ENCODE results near the gene ABCC3.

The ABCC3 gene

DNA sequence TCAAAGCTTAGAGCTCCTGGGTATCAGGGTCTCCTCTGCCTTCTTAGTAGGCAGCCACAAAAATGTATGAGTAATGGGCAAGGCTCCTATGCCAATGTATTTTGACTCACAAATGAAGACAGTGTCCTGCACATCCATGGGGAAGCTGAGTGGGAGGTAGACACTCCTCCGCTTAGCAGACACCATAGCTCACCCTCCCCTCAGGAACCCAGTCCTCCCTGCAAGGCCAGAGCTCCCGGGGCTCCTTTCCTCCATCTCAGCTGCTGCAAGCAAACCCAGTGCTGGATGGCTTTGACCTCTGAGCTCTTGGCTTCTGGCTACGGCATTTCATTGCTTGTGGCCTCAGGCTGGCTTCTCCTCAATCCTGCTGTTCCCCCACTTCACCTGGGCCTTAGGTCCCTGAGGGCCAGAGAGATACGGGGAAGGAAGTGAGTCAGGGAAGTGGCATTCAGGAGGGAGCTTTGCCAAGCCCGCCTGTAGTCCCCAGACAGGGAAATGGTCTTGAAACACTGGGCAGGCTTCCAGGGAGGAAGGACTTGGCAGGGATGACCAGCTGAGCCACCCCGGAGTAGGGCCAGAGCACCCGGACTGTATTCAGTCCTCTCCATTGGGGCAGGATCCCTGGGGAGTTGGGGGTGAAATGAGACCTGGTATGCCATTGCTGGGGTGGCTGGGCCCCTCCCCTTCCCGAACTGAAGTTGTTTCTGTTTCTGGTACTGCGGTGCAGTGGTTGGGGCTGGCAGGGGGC, 4.5 kb downstream of the ABCC3 start:
- DNase-seq (ENCODE audit: extremely low spot score, insufficient read length, low read depth) (no peak), FAIRE-seq (no peak)

DNA sequence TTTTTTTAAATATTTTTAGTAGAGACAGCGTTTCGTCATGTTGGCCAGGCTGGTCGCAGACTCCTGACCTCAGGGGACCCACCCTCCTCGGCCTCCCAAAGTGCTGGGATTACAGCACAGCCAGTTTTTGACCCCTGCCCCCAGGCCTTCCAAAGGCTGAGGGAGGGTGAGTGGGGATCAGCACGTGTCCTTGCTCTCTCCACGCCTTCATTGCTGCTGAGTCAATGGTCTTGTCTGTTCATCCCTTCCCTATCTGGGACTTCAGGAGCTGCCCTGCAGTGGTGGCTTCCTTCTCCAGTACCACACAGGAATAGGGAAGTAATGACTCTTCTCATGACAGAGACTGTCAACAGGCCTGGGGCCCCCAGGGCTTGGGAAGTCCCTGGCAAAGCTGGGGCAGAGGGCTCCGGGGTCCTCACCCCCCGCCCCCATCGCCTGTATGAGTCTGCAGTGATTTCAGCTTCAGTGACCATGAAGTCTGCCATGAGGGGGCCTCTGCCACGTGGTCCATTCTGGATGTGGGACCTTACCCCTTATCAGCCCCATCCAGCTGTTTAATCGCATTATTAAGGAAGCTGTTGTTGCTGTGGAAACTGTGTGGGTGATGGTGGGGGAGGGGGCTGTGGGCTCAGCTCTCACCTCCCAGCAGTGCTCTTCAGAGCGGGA, 6.1 kb downstream of the ABCC3 start:
- FAIRE-seq, result no peak

GRCh38 chr17:50641357-50641756, 6.7 kb downstream of the ABCC3 start:
- no peak for DNase-seq (ENCODE audit: extremely low spot score, insufficient read length, low read depth)
- no peak for FAIRE-seq

More for the DNA sequence above, 6.1 kb downstream of the ABCC3 start:
- DNase-seq (ENCODE audit: extremely low spot score, insufficient read length, low read depth), result no peak

DNA sequence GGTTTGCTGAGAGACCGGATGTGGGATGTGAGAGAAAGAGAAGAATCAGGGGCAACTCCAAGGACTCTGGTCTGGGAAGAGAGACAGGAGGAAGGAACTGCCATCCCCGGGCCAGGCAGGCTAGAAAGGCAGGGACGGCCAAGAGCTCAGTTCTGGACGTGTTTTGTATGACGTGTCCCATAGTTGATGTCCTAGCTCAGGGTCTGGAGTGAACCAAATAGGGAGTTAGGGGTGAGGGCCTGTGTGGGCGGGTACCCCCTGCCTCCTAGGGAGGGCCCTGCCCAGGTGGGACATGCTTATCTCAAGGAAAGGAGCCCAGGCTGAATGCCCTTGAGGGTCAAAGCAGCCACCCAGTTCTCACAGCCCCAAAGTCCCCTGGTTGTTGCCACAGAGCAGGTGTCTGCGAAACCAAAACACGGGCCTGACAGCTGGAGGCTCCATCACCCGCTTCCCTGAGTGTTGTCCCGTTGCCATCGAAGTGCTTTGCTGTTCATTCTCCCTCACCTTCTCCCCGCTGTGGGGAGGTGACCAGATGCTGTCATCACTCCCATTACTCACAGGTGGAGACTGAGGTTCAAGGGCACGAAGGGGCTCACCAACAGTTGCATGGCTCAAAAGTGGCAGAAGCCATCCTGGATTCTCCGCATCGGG, 7.5 kb downstream of the ABCC3 start:
- DNase-seq (ENCODE audit: extremely low spot score, insufficient read length, low read depth) (no peak), FAIRE-seq (no peak)

- FAIRE-seq (no peak), DNase-seq (ENCODE audit: extremely low spot score, insufficient read length, low read depth) (no peak)
Observed at GRCh38 chr17:50642722-50643656, 8.3 kb downstream of the ABCC3 start.

- FAIRE-seq, result no peak
- no peak for DNase-seq (ENCODE audit: extremely low spot score, insufficient read length, low read depth)
Observed at GRCh38 chr17:50645748-50646682, 11.3 kb downstream of the ABCC3 start.

GRCh38 chr17:50647187-50647586, 12.5 kb downstream of the ABCC3 start:
- FAIRE-seq (no peak), DNase-seq (ENCODE audit: extremely low spot score, insufficient read length, low read depth) (no peak)

GRCh38 chr17:50649042-50649908, 14.6 kb downstream of the ABCC3 start:
- no peak for DNase-seq (ENCODE audit: extremely low spot score, insufficient read length, low read depth)
- no peak for FAIRE-seq

- FAIRE-seq, result no peak
- no peak for DNase-seq (ENCODE audit: extremely low spot score, insufficient read length, low read depth)
Observed at GRCh38 chr17:50651661-50652060, 17.0 kb downstream of the ABCC3 start.

DNA sequence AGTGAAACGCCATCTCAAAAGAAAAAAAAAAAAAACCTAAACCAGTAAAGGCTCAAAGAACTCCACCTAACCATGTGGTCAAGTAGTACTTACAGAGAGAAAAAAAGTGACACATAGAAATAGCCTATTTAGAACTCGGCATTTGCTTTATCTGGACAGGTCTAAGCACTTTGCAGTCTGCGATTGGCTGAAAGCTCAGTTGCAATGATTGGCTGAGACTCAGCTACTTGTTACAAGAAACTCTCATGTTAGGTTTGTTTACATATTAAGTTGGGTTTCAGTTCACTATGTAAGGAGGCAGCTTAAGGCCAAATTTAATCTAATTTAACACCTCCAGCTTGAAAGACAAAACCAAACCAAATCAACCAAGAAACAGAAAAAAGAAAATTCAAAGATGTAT, 19.1 kb downstream of the ABCC3 start:
- FAIRE-seq (no peak), DNase-seq (ENCODE audit: extremely low spot score, insufficient read length, low read depth) (no peak)

DNA sequence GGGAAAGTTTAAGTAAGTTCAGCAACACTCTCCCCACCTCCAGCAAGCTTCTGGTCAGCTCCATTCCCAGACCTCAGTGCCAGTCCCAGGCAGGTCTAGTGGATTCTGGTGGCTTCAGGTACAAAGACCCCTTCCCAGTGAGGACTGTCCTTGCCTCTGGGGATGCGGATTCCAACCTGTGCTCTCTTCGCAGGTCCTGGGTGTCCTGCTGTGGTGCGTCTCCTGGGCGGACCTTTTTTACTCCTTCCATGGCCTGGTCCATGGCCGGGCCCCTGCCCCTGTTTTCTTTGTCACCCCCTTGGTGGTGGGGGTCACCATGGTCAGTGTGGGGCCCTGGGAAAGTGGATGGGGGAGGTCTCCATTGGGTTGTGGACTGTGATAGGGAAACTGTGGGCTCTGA, 21.8 kb downstream of the ABCC3 start:
- FAIRE-seq (no peak), DNase-seq (ENCODE audit: extremely low spot score, insufficient read length, low read depth) (no peak)

GRCh38 chr17:50657054-50657453, 22.4 kb downstream of the ABCC3 start:
- DNase-seq (ENCODE audit: extremely low spot score, insufficient read length, low read depth) (no peak), FAIRE-seq (no peak)

DNA sequence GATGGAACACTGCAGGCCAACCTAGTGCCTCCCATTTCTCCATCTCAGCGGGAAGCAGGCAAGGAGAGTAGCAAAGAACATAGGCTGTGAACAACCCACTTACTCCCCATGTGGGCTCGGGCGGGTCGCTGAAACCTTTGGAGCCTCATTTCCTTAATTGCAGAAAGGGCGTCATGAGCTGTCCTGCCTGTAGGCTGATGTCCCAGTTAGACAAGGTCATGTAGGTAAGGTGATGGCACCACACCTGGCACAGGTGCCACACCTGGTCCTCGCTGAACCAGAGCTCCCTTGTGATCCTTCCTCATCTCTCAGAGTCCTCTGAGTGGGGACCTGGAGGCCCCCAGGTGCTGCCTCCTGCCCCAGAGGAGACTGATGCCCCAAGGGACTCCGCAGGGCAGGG, 22.9 kb downstream of the ABCC3 start:
- DNase-seq (ENCODE audit: extremely low spot score, insufficient read length, low read depth), result no peak
- no peak for FAIRE-seq

- DNase-seq (ENCODE audit: extremely low spot score, insufficient read length, low read depth), result no peak
- no peak for FAIRE-seq
Observed at GRCh38 chr17:50658616-50659015, 23.9 kb downstream of the ABCC3 start.

DNA sequence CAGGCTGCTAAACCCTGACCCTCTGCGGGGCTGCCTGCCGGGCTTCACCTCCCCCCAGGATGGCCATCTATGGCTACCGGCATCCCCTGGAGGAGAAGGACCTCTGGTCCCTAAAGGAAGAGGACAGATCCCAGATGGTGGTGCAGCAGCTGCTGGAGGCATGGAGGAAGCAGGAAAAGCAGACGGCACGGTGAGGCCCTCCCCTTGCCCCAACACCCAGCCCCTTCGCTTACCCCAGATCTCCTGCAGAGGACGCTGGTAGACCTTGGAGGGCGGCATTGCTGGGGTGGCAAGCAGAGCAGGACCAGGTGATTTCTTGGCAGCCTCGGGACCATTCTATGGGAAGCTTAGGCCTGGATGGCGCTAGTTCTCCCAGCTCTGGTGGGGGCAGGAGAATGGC, 24.5 kb downstream of the ABCC3 start:
- FAIRE-seq (no peak), DNase-seq (ENCODE audit: extremely low spot score, insufficient read length, low read depth) (no peak)

- DNase-seq (ENCODE audit: extremely low spot score, insufficient read length, low read depth), result no peak
- FAIRE-seq, result no peak
Observed at GRCh38 chr17:50660042-50660886, 25.6 kb downstream of the ABCC3 start.

- no peak for FAIRE-seq
- no peak for DNase-seq (ENCODE audit: extremely low spot score, insufficient read length, low read depth)
Observed at GRCh38 chr17:50660887-50661345, 26.2 kb downstream of the ABCC3 start.

Data from GM18507 (cell line).